Suprapubic skin (tissue), 4 donors: ENCODE results near the gene ARID5B. TPM values are rescaled to one million over a fixed set of nuclear protein-coding genes. Genes with fewer than 3 reads are reported as not detected.
A peak's percentile ranks its signal among the peaks of the same experiment; 100 is the strongest.

ENCODE experiments used
- DNase-seq, 2 donors: peaks; one replicate each; pipeline ENCODE4 v3.0.0-alpha.2; 2019; ENCODE audit warnings: low spot score in 2 of 2
- H3K27ac ChIP-seq: fragments of 200-600 bp; sonication (generic); one replicate; pipeline ENCODE4 v1.5.1; 2019
- H3K27me3 ChIP-seq: fragments of 200-600 bp; sonication (generic); one replicate; pipeline ENCODE4 v1.5.1; 2019
- H3K36me3 ChIP-seq: fragments of 200-600 bp; sonication (generic); one replicate; pipeline ENCODE4 v1.5.1; 2019
- H3K4me1 ChIP-seq: fragments of 200-600 bp; sonication (generic); one replicate; pipeline ENCODE4 v1.5.1; 2019
- H3K4me3 ChIP-seq: fragments of 200-600 bp; sonication (generic); one replicate; pipeline ENCODE4 v1.5.1; 2019; ENCODE audit warnings: mild to moderate bottlenecking
- H3K9me3 ChIP-seq: fragments of 200-600 bp; sonication (generic); one replicate; pipeline ENCODE4 v1.5.1; 2019
- EP300 ChIP-seq: sonication (generic); formaldehyde crosslinking; IDR thresholded peaks from one replicate; pipeline ENCODE4 v1.6.1; 2017; ENCODE audit warnings: antibody characterized with exemption
- POLR2A ChIP-seq, 2 donors: fragments of 450-650 bp; IDR thresholded peaks; one replicate each; pipeline ENCODE4 v1.6.1; 2017; ENCODE audit warnings: antibody characterized with exemption in 2 of 2, mild to moderate bottlenecking in 2 of 2, moderate library complexity in 2 of 2
- POLR2AphosphoS5 ChIP-seq, 3 donors: sonication (generic); formaldehyde crosslinking; IDR thresholded peaks; one replicate each; pipeline ENCODE4 v1.6.1; 2017; ENCODE audit warnings: antibody characterized with exemption in 3 of 3
- WGBS: methylation state at CpG from one replicate; pipeline ENCODE4 v1.1.5; 2018; 5-methylcytosine and 5-hydroxymethylcytosine counted together
- total RNA-seq, 4 donors: library from RNA; depleted of rRNA; stranded (reverse); fragments of >200 nt; gene quantifications; one replicate each; pipeline ENCODE4 v1.1.0, GENCODE V29; 2016
- TF ChIP-seq, protein P1 (sequence below), 2 donors: fragments of 200-600 bp in 1 of 2; fragments of 450-650 bp in 1 of 2; sonication (generic) in 1 of 2; IDR thresholded peaks; one replicate each; pipeline ENCODE4 v1.5.1; 2016 to 2019; ENCODE audit warnings: antibody characterized with exemption in 2 of 2, mild to moderate bottlenecking in 1 of 2, moderate library complexity in 1 of 2

ARID5B gene
- total RNA-seq, 4 donors from 2014 or later, result 45.4 to 75.2 (median 71.9) TPM

GRCh38 chr10:61899997-61900828, 1.3 kb upstream of the ARID5B start:
- peak in 1 of 2 donors; percentile 71 for DNase-seq
- Histone ChIP-seq H3K27me3 (no peaks in the 10 kb centered on the region), H3K36me3 (no peaks in the 10 kb centered on the region), H3K27ac (peak overlapping the region; percentile 99), H3K9me3 (no peaks in the 10 kb centered on the region), H3K4me3 (peak overlapping the region; percentile 93), H3K4me1 (peaks cover 51% of the 10 kb centered on the region)
- TF ChIP-seq, protein P1, sequence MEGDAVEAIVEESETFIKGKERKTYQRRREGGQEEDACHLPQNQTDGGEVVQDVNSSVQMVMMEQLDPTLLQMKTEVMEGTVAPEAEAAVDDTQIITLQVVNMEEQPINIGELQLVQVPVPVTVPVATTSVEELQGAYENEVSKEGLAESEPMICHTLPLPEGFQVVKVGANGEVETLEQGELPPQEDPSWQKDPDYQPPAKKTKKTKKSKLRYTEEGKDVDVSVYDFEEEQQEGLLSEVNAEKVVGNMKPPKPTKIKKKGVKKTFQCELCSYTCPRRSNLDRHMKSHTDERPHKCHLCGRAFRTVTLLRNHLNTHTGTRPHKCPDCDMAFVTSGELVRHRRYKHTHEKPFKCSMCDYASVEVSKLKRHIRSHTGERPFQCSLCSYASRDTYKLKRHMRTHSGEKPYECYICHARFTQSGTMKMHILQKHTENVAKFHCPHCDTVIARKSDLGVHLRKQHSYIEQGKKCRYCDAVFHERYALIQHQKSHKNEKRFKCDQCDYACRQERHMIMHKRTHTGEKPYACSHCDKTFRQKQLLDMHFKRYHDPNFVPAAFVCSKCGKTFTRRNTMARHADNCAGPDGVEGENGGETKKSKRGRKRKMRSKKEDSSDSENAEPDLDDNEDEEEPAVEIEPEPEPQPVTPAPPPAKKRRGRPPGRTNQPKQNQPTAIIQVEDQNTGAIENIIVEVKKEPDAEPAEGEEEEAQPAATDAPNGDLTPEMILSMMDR (IDR thresholded peaks at IDR 0.05), result no peak
- no peak for TF ChIP-seq EP300
- no peak for TF ChIP-seq POLR2AphosphoS5 (IDR thresholded peaks at IDR 0.05)
- no peak for TF ChIP-seq POLR2A (IDR thresholded peaks at IDR 0.05)
- under 1% methylated on average over 25 of the region's 25 CpGs for WGBS

GRCh38 chr10:61901829-61902444, 438 bp downstream of the ARID5B start:
- WGBS, result under 1% methylated on average over 14 of the region's 14 CpGs
- TF ChIP-seq POLR2A (IDR thresholded peaks at IDR 0.05) (no peak), EP300 (no peak), POLR2AphosphoS5 (IDR thresholded peaks at IDR 0.05) (no peak)
- TF ChIP-seq, protein P1 (IDR thresholded peaks at IDR 0.05), result no peak
- no peak for DNase-seq

DNA sequence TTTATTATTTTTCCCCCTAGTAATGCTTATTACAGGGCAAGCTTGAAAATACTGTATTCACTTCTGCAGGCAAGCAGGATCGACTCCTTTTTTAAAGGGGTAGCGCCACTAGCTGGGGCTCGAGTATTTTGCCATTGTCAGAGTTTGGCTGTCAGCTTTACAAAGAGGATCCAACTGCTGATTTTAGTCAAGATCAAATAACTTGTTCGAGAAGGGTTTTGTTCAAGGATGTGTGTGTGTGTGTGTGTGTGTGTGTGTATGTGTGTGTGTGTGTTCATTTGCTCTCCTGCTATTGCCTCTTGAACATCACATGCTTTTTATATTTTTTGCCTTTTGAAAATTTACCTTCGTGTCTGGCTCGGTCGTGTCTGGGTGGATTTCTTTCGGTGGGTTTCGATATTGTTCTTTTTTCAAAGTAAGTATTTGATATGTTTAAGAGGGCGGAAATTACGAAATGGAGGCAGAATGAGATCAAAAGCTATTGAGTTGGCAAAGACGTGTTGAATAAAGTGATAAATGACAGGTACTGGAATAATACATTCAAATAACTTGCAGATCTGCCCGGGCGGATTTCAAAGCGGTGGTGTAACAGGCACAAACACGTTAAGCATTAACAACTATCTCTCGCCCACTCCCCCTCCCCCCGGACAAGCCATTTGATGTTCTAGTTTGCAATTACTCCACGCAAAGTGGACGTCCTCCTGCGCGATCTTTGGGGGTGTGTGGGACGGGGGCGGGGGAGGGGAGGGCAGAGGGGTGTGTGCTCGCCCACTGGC, 1.1 kb downstream of the ARID5B start:
- Histone ChIP-seq H3K36me3 (no peaks in the 10 kb centered on the region), H3K27ac (peak overlapping the region; percentile 99), H3K27me3 (no peaks in the 10 kb centered on the region), H3K4me3 (peak overlapping the region; percentile 93), H3K4me1 (peaks cover 48% of the 10 kb centered on the region), H3K9me3 (no peaks in the 10 kb centered on the region)
- DNase-seq, result peak; percentile 89
- TF ChIP-seq EP300 (no peak), POLR2A (IDR thresholded peaks at IDR 0.05) (no peak), POLR2AphosphoS5 (IDR thresholded peaks at IDR 0.05) (no peak)
- TF ChIP-seq, protein P1 (IDR thresholded peaks at IDR 0.05), result no peak
- WGBS, result 0% methylated on average over 22 of the region's 25 CpGs

More at GRCh38 chr10:61901829-61902444, 438 bp downstream of the ARID5B start:
- H3K4me1 ChIP-seq, result peaks cover 55% of the 10 kb centered on the region
- no peaks in the 10 kb centered on the region for H3K36me3 ChIP-seq
- no peaks in the 10 kb centered on the region for H3K9me3 ChIP-seq
- peak overlapping the region; percentile 93 for H3K4me3 ChIP-seq
- H3K27ac ChIP-seq, result peak overlapping the region; percentile 99
- no peaks in the 10 kb centered on the region for H3K27me3 ChIP-seq

- H3K27me3 ChIP-seq, result no peaks in the 10 kb centered on the region
- H3K36me3 ChIP-seq, result no peaks in the 10 kb centered on the region
- H3K27ac ChIP-seq, result peak overlapping the region; percentile 99
- peaks cover 41% of the 10 kb centered on the region for H3K4me1 ChIP-seq
- peak overlapping the region; percentile 93 for H3K4me3 ChIP-seq
- WGBS, result under 1% methylated on average over 40 of the region's 56 CpGs
- no peaks in the 10 kb centered on the region for H3K9me3 ChIP-seq
- TF ChIP-seq POLR2A (IDR thresholded peaks at IDR 0.05) (peak in 1 of 2 donors; percentile 37), POLR2AphosphoS5 (IDR thresholded peaks at IDR 0.05) (peak in 1 of 3 donors; percentile 50), EP300 (no peak)
- TF ChIP-seq, protein P1 (IDR thresholded peaks at IDR 0.05), result peak in 1 of 2 donors; percentile 26
- peak; percentile 78 to 81 for DNase-seq
These were observed 1.9 kb downstream of the ARID5B start for GRCh38 chr10:61903221-61903927.
